ENCODE data around the gene SETD7.

DNA sequence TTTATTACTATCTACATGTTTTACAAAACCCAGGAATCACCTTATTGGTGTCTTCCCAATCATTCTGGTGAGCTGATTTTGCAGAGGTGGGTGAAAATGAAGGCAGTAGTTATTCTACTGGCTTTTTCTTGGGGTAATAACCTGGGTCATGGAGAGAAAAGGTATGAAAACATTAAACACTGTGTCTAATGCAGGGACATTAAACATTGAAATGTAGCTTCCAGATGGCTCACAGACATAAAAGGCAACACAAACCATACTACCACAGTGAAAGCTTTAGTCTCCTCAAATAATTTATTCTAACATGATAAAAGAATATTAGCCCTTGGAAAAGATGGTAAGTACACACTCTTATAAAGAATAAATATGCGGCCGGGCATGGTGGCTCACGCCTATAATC lies 8.0 kb downstream of the SETD7 start:
- TF ChIP-seq GATA2 (IDR thresholded peaks at IDR 0.05; ENCODE audit: low read depth, low read length) (no peak), GATA3 (IDR thresholded peaks at IDR 0.05; ENCODE audit: low read depth, low read length) (no peak)
